Large intestine (tissue), 3 donors: ENCODE data around the gene FBL. TPM values are rescaled to one million over a fixed set of nuclear protein-coding genes. Genes with fewer than 3 reads are reported as not detected.
"Not testable (repeated sequence)": the region's sequence is repeated elsewhere in the genome, so short reads cannot be mapped to it uniquely, and the experiment has no call there.

Experiments used
- DNase-seq, 2 donors: peaks; one replicate each; pipeline versions ENCODE4 v3.0.0 to v3.0.0-alpha.2; 2013
- H3K27ac ChIP-seq: one replicate; pipeline ENCODE4 v1.5.1; 2013; ENCODE audit warnings: low read length
- H3K27me3 ChIP-seq: 2 replicates; pipeline ENCODE4 v1.6.1; 2013; ENCODE audit warnings: low read length; ENCODE audit not compliant: control insufficient read depth, insufficient read depth
- H3K36me3 ChIP-seq: 2 replicates; pipeline ENCODE4 v1.6.1; 2013; ENCODE audit warnings: low read length; ENCODE audit not compliant: control insufficient read depth, insufficient read depth
- H3K4me1 ChIP-seq: one replicate; pipeline ENCODE4 v1.6.1; 2013; ENCODE audit warnings: low read length; ENCODE audit not compliant: control insufficient read depth, insufficient read depth
- H3K4me3 ChIP-seq: one replicate; pipeline ENCODE4 v1.5.1; 2013; ENCODE audit warnings: low read length
- H3K9me3 ChIP-seq: one replicate; pipeline ENCODE4 v1.6.1; 2013; ENCODE audit warnings: mild to moderate bottlenecking, low read depth, low read length, moderate library complexity; ENCODE audit not compliant: control insufficient read depth
- WGBS: methylation state at CpG from one replicate; pipeline ENCODE4 v1.1.5; 2013; ENCODE audit warnings: low lambda C conversion rate; ENCODE audit not compliant: insufficient coverage; 5-methylcytosine and 5-hydroxymethylcytosine counted together
- polyA plus RNA-seq: library from polyadenylated mRNA; unstranded; fragments of 120-200 nt; gene quantifications from one replicate; pipeline ENCODE4 v1.2.1, GENCODE V29; 2013

FBL gene
- polyA plus RNA-seq, 1 donor: 226 TPM

DNA sequence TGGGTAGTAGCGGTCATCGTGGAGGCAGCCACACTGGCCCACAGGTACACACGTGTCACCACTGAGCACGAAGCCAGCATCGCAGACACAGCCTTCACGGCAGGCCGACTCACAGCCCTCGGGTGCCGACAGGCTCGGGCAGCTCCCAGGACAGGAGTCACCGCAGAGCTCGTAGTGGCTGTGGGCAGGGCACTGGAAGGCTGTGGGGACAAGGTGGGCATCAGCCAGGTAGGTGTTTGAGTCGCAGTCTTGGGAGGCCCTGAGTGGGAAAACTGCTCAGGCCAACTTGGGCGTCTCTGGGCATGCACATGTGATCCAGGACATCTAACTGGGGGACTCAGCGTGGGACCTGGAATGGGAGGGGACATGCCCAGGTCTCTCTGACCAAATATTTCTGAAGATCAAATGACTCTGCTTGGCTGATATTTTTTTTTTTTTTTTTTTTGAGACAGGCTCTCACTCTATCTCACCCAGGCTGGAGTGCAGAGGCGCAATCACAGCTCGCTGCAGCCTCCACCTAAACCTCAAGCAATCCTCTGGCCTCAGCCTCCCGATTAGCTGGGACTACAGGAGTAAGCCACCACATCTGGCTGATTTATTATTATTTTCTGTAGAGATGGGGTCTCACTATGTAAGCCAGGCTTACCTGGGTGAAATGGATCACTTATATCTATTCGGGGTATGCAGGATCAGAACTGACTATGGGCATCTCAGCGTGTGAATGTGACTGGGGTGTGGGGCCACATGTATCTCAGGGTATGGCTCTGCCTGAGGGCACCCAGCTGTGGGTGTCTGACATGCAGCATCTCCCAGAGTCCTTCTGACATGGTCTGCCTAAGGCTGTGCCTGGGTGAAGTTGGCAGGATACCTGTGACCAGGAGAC is 43.9 kb upstream of the FBL start:
- DNase-seq: not testable (repeated sequence)
- WGBS: 100% methylated on average over 1 of the region's 20 CpGs

DNA sequence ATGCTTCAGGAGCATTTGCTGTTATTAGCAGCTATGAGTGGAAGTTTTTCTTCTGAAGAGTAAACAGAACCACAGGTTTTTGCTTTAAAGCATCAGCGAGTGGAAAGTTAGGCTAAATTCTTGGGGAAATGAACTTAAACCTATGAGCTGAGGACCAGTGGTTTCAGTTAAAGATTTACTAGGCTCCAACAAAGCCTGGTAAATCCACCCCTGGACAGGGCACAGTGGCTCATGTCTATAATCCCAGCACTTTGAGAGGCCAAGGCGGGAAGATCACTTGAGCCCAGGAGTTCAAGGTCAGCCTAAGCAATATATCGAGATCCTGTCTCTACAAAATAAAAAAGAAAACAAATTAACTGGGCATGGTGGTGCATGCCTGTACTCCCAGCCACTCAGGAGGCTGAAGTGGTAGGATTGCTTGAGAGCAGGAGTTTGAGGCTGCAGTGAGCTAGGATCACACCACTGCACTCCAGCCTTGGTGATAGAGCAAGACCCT is 41.3 kb upstream of the FBL start:
- H3K9me3 ChIP-seq, H3K4me3 ChIP-seq, H3K27me3 ChIP-seq, H3K36me3 ChIP-seq, DNase-seq, H3K27ac ChIP-seq, H3K4me1 ChIP-seq: not testable (repeated sequence)
- WGBS: no CpG with 5 or more reads among the region's 3 CpGs

More for the DNA sequence above, 43.9 kb upstream of the FBL start:
- H3K36me3 ChIP-seq, H3K4me3 ChIP-seq, H3K27ac ChIP-seq, H3K4me1 ChIP-seq, H3K27me3 ChIP-seq, H3K9me3 ChIP-seq: not testable (repeated sequence)

DNA sequence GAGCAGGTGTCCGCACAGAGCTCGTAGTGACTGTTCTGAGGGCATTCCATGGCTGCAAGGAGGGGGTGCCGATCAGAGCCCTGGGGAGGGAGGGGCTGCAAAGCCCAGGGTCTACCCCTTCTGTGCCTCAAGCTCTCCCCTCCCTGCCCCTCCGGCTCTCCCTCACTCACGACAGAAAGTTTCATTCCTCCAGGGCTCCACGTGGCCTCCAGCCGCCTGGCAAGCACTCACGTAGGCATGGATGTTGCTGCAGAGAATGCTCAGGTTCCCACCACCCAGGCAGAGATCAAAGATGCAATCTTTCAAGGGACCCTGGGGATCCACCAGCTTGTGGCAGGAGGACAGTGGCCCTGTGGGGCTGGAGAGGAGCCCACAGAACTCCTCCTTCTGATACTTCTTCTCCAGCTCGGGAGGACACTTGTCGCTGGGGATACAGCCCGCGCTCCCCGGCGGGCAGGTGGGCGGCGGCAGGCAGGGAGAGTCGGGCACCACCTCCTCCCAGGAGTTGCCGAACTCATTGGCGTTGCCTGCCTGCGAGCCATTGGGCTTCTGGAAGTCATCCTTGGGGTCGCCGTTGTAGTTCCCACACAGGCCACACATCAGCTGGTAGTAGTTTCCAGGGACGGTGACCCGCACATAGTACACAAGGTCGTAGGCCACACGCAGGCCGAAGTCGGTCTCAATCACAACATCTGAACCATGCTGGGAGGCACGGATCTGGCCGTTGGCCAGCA is 39.8 kb upstream of the FBL start:
- H3K27me3 ChIP-seq, H3K4me1 ChIP-seq, H3K36me3 ChIP-seq, H3K4me3 ChIP-seq, H3K9me3 ChIP-seq, DNase-seq, H3K27ac ChIP-seq: not testable (repeated sequence)
- WGBS: no CpG with 5 or more reads among the region's 30 CpGs

DNA sequence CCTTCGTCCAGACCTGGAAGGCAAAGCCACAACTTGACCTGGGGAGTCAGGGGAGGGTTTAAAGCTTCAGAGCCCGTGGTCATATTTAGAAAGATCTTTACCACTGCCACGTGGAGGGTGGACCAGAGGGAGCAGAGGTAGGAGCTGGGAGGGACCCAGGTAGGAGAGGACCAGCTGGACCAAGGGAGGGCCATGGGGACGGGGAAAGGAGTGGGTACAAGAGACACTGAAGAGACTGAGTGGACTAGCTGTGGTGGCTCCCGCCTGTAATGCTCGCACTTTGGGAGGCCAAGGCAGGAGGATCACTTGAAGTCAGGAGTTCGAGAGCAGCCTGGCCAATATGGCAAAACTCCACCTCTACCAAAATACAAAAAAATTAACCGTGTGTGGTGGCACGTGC is 38.5 kb upstream of the FBL start:
- not testable (repeated sequence) for H3K9me3 ChIP-seq, DNase-seq, H3K27ac ChIP-seq, H3K4me3 ChIP-seq, H3K36me3 ChIP-seq, H3K4me1 ChIP-seq, H3K27me3 ChIP-seq
- no CpG with 5 or more reads among the region's 9 CpGs for WGBS

DNA sequence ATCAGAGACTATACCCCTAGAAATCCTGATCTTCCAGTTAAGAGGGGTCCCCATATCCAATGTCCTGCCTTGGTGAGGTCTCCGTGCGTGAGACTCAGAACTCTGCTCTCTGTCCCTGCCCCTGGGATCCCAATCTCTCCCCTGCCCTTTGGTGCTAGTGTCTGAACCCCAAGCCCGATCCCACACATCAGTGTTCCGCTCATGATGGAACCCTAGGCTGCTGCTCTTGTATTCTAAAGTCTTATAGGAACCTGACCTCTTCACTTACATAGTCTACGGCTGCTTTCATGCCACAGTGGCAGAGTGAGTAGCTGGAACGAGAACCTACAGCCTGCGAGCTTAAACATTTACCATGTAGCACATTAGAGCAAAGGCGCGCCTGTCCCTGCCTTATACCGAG is 36.5 kb upstream of the FBL start:
- H3K36me3 ChIP-seq, DNase-seq: not testable (repeated sequence)

DNA sequence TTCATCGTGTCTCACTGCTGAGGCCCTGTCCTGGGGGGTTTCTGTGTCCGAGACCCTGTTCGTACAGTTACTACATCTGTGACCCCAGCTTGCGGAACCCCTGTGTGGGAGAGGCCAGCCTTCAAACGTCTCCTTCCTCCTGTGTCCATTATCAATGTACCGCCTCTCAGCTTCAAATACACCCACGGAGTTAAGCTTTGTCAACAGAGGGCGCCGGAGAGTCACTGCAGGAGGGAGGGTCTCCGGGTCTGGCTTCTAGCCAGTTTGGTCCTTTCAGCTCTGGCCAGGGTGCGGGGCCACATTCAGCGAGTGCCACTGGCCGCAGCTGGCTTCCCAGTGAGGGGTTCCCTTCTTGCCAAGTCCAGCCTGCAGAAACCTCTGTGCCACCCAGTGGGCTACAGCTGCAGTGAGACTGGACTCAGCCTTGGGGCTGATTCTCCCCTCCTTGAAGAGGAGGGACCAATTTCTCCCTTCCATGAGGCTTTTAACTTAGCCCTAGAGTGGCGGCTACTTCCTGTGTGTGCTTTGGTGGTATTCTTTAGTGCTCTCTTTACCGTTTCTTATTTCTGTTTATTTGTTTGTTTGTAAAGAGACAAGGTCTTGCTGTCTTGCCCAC is 35.4 kb upstream of the FBL start:
- H3K36me3 ChIP-seq, H3K9me3 ChIP-seq, H3K4me1 ChIP-seq, H3K27ac ChIP-seq, H3K27me3 ChIP-seq, H3K4me3 ChIP-seq: not testable (repeated sequence)
- DNase-seq: peak in 1 of 2 donors; percentile 31
- no CpG with 5 or more reads among the region's 15 CpGs for WGBS

More for the DNA sequence above, 36.5 kb upstream of the FBL start:
- WGBS: no CpG with 5 or more reads among the region's 10 CpGs
- not testable (repeated sequence) for H3K4me1 ChIP-seq, H3K9me3 ChIP-seq, H3K4me3 ChIP-seq, H3K27me3 ChIP-seq, H3K27ac ChIP-seq

DNA sequence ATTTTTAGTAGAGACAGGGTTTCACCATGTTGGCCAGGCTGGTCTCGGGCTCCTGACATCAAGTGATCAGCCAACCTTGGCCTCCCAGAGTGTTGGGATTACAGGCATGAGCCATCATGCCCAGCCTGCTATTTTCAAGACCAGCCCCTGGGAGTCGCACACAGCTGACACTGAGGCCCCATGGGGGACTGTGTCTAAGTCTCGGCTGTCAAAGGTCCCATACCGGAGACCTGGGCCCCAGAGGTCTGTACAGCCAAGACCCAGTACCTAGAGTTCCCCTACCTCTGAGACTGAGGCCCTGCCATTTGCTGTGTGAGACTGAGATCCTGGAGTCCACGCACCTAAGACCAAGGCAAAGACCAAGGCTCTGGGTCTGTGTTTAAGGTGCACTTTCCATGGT is 34.1 kb upstream of the FBL start:
- not testable (repeated sequence) for H3K4me1 ChIP-seq

DNA sequence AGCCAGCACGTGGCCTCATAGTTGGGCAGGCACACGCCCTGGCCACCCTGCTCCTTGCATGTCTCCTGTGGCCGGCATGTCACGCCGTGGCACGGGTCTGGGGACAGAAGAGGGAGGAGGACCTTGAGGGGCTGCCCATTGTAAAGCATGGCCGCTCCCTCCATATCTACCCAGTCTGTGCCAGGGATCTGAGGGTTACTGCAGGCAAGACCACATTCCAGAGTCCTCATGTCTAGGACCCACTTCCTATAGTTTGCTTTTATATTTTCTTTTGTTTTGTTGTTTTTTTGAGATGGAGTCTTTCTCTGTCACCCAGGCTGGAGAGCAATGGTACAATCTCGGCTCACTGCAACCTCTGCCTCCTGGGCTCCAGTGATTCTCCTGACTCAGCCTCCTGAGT is 33.6 kb upstream of the FBL start:
- H3K27me3 ChIP-seq, H3K4me3 ChIP-seq, DNase-seq, H3K36me3 ChIP-seq, H3K4me1 ChIP-seq, H3K27ac ChIP-seq, H3K9me3 ChIP-seq: not testable (repeated sequence)
- WGBS: no CpG with 5 or more reads among the region's 8 CpGs

More for the DNA sequence above, 34.1 kb upstream of the FBL start:
- WGBS: no CpG with 5 or more reads among the region's 5 CpGs
- not testable (repeated sequence) for H3K27me3 ChIP-seq, H3K27ac ChIP-seq, H3K36me3 ChIP-seq, H3K4me3 ChIP-seq, H3K9me3 ChIP-seq, DNase-seq

DNA sequence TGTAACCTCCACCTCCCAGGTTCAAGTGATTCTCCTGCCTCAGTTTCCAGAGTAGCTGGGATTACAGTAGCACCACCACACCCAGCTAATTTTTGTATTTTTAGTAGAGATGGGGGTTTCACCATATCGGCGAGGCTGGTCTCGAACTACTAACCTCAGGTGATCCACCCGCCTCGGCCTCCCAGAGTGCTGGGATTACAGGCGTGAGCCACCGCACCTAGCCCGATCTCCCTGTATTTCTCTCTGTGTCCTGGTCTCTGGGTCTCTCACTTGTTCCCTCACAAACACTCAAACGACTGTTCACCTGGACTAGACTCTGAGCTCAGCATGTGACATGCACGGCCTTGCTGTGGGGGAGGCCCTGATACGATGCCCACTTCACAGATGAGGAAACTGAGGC is 32.7 kb upstream of the FBL start:
- H3K9me3 ChIP-seq, H3K4me3 ChIP-seq, H3K27ac ChIP-seq, H3K4me1 ChIP-seq, H3K27me3 ChIP-seq, H3K36me3 ChIP-seq, DNase-seq: not testable (repeated sequence)
- WGBS: no CpG with 5 or more reads among the region's 11 CpGs

DNA sequence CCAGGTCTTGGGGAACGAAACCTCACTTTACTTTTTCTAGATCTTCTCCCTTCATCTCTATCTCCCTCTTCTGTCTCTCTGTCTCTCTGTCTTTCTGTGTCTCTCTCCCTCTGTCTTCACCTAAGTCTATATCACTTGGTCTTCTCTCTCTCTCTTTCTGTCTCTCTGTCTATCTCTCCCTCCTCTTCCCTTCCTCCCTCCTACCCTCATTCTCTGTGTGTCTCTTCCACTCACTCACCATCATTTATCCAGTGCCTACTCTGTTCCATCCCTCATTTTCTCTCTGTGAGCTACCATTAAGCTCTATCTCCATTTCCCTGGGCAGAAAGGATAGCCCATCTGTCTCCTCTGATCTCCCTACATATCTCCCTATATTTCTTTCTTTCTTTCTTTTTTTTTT is 32.2 kb upstream of the FBL start:
- Histone ChIP-seq H3K9me3 (no peaks in the 10 kb centered on the region), H3K27me3 (no peaks in the 10 kb centered on the region), H3K27ac (no peak overlapping the region), H3K4me1 (no peaks in the 10 kb centered on the region), H3K4me3 (no peak overlapping the region), H3K36me3 (no peaks in the 10 kb centered on the region)
- DNase-seq: no peak
- 100% methylated on average over 1 of the region's 1 CpG for WGBS
